HepG2 (cell line): ENCODE results near the gene RBM12. TPM values are rescaled to one million over a fixed set of nuclear protein-coding genes. Genes with fewer than 3 reads are reported as not detected.

Source experiments
- CBX1 ChIP-seq: IDR thresholded peaks from one replicate; pipeline ENCODE4 v1.6.1; 2016; ENCODE audit warnings: antibody characterized with exemption, low read depth
- CCDC6 ChIP-seq: sonication (generic); formaldehyde crosslinking; IDR thresholded peaks from 2 replicates; pipeline ENCODE4 v1.8.1; 2022; ENCODE audit warnings: mild to moderate bottlenecking, missing genetic modification reagents, moderate library complexity
- CEBPG ChIP-seq: IDR thresholded peaks from 2 replicates; pipeline ENCODE4 v1.6.1; 2016
- EEA1 ChIP-seq: sonication (generic); formaldehyde crosslinking; IDR thresholded peaks from 2 replicates; pipeline ENCODE4 v1.5.1; 2020; ENCODE audit warnings: mild to moderate bottlenecking, missing genetic modification reagents, borderline replicate concordance
- JDP2 ChIP-seq: sonication (generic); formaldehyde crosslinking; IDR thresholded peaks from 2 replicates; pipeline ENCODE4 v1.8.1; 2022; ENCODE audit warnings: missing genetic modification reagents, borderline replicate concordance
- KDM2A ChIP-seq: sonication (generic); formaldehyde crosslinking; IDR thresholded peaks from 2 replicates; pipeline ENCODE4 v1.4.0; 2020; ENCODE audit warnings: low read depth, missing genetic modification reagents, borderline replicate concordance
- KLF13 ChIP-seq: sonication (generic); formaldehyde crosslinking; IDR thresholded peaks from 2 replicates; pipeline ENCODE4 v1.4.0; 2020; ENCODE audit warnings: mild to moderate bottlenecking, missing genetic modification reagents
- MAZ ChIP-seq, 2 experiments: sonication (generic) in 1 of 2; formaldehyde crosslinking in 1 of 2; IDR thresholded peaks; 2 replicates each; pipeline versions ENCODE4 v1.5.0 to v1.6.1; 2012 to 2020; ENCODE audit warnings: low read depth in 2 of 2, mild to moderate bottlenecking in 2 of 2, borderline replicate concordance in 1 of 2, improper control_type of control experiment in 1 of 2, low read length in 1 of 2, missing genetic modification reagents in 1 of 2, moderate library complexity in 1 of 2
- MTF1 ChIP-seq: sonication (generic); formaldehyde crosslinking; IDR thresholded peaks from 2 replicates; pipeline ENCODE4 v1.5.0; 2020; ENCODE audit warnings: missing genetic modification reagents
- SIN3A ChIP-seq: IDR thresholded peaks from 2 replicates; pipeline ENCODE4 v1.6.1; 2011; ENCODE audit warnings: low read depth, mild to moderate bottlenecking, control low read depth, low read length, borderline replicate concordance
- SMAD3 ChIP-seq: sonication (generic); formaldehyde crosslinking; IDR thresholded peaks from 2 replicates; pipeline ENCODE4 v1.4.0; 2020; ENCODE audit warnings: missing genetic modification reagents
- SYNCRIP ChIP-seq: fragments of 200-400 bp; formaldehyde crosslinking; IDR thresholded peaks from 2 replicates; pipeline ENCODE4 v1.6.1; 2018; ENCODE audit warnings: mild to moderate bottlenecking, low read depth, low read length; ENCODE audit not compliant: insufficient read depth
- ZBTB3 ChIP-seq: sonication (generic); formaldehyde crosslinking; IDR thresholded peaks from 2 replicates; pipeline ENCODE4 v1.4.0; 2020; ENCODE audit warnings: low read depth, mild to moderate bottlenecking, moderate library complexity, missing genetic modification reagents, borderline replicate concordance
- ZC3H4 ChIP-seq: sonication (generic); formaldehyde crosslinking; IDR thresholded peaks from 2 replicates; pipeline ENCODE4 v1.4.0; 2020; ENCODE audit warnings: missing genetic modification reagents, borderline replicate concordance
- ZNF317 ChIP-seq: sonication (generic); formaldehyde crosslinking; IDR thresholded peaks from 2 replicates; pipeline ENCODE4 v1.5.0; 2020; ENCODE audit warnings: mild to moderate bottlenecking, missing genetic modification reagents
- ZNF33B ChIP-seq: sonication (generic); formaldehyde crosslinking; IDR thresholded peaks from 2 replicates; pipeline ENCODE4 v1.5.1; 2020; ENCODE audit warnings: mild to moderate bottlenecking, missing genetic modification reagents
- ZNF549 ChIP-seq: sonication (generic); formaldehyde crosslinking; IDR thresholded peaks from 2 replicates; pipeline ENCODE4 v1.5.0; 2020; ENCODE audit warnings: missing genetic modification reagents
- ZNF747 ChIP-seq: sonication (generic); formaldehyde crosslinking; IDR thresholded peaks from 2 replicates; pipeline ENCODE4 v1.8.1; 2023; ENCODE audit warnings: missing genetic modification reagents, mild to moderate bottlenecking, borderline replicate concordance
- ZSCAN30 ChIP-seq: sonication (generic); formaldehyde crosslinking; IDR thresholded peaks from 2 replicates; pipeline ENCODE4 v1.5.0; 2020; ENCODE audit warnings: mild to moderate bottlenecking, missing genetic modification reagents
- polyA plus RNA-seq, 8 experiments: library from polyadenylated mRNA; depleted of rRNA in 3 of 8; stranded (reverse) in 7 of 8; unstranded in 1 of 8; fragments of >200 nt; fragmentation: Illumina TruSeq in 4 of 8; extraction: Trizol in 4 of 8; gene quantifications; 2 replicates each; pipeline versions ENCODE4 v1.2.1 to v1.2.3, GENCODE V29; 2011 to 2016; ENCODE audit warnings: low read depth in 4 of 8, missing spikeins in 1 of 8, mixed read lengths in 1 of 8; ENCODE audit not compliant: insufficient read depth in 1 of 8
- total RNA-seq, 5 experiments: library from RNA; depleted of rRNA; stranded (reverse); fragments of >200 nt; fragmentation: Illumina TruSeq; extraction: Trizol; gene quantifications; 2 replicates each; pipeline ENCODE4 v1.2.3, GENCODE V29; 2016; ENCODE audit warnings: low read depth in 1 of 5
- TF ChIP-seq, protein P1 (sequence below): sonication (generic); formaldehyde crosslinking; IDR thresholded peaks from 2 replicates; pipeline ENCODE4 v1.8.0; 2022; ENCODE audit warnings: missing genetic modification reagents, mild to moderate bottlenecking, moderate library complexity, borderline replicate concordance
- TF ChIP-seq, protein P2 (sequence below): sonication (generic); formaldehyde crosslinking; IDR thresholded peaks from 2 replicates; pipeline ENCODE4 v1.5.1; 2020; ENCODE audit warnings: missing genetic modification reagents, mild to moderate bottlenecking, borderline replicate concordance
- TF ChIP-seq, protein P3 (sequence below): sonication (generic); formaldehyde crosslinking; IDR thresholded peaks from 2 replicates; pipeline ENCODE4 v1.4.0; 2020; ENCODE audit warnings: mild to moderate bottlenecking, missing genetic modification reagents
- TF ChIP-seq, protein P4 (sequence below): fragments of 450-650 bp; IDR thresholded peaks from 2 replicates; pipeline ENCODE4 v1.6.1; 2016
- TF ChIP-seq, protein P5 (sequence below): sonication (generic); formaldehyde crosslinking; IDR thresholded peaks from 2 replicates; pipeline ENCODE4 v1.8.0; 2022; ENCODE audit warnings: low read depth, missing genetic modification reagents

Gene RBM12
- total and polyA plus RNA-seq, 2 of the 13 experiments (the other 11 are each of a cell fraction or from before 2014, with no cell fraction given): 97.9 to 104 TPM

DNA sequence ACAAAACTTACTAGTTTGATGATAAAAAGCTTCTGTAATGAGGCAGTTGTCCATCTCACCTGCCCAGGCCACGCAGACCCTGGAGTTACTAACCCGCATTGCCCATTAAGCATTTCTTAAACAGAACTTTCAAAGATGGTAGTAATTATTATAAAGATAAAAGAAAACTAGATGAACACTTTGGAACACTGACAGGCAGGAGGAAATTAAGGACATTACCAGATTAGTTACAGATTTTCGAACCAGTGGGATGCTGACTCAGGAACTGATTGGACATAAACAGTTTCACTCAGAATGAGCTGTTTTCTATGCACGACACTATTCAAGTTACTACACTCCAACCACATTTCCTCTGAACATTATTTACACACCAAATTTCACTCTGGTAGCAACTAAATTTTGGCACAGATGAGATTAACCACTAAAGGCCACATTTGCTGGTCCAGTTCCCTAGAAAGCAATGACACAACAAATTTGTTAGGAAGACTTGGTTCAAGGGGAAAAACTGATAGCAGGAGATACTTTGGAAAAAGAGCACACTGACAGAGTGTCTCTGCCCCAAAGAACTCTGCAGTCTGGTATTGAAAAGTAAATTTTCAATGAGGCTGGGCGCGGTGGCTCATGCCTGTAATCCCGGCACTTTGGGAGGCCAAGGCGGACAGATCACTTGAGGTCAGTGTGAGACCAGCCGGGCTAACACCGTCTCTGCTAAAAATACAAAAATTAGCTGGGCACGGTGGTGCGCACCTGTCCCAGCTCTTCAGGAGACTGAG lies 37.5 kb upstream of the RBM12 start (continued):
- no peak for TF ChIP-seq SYNCRIP
- TF ChIP-seq, protein P1, sequence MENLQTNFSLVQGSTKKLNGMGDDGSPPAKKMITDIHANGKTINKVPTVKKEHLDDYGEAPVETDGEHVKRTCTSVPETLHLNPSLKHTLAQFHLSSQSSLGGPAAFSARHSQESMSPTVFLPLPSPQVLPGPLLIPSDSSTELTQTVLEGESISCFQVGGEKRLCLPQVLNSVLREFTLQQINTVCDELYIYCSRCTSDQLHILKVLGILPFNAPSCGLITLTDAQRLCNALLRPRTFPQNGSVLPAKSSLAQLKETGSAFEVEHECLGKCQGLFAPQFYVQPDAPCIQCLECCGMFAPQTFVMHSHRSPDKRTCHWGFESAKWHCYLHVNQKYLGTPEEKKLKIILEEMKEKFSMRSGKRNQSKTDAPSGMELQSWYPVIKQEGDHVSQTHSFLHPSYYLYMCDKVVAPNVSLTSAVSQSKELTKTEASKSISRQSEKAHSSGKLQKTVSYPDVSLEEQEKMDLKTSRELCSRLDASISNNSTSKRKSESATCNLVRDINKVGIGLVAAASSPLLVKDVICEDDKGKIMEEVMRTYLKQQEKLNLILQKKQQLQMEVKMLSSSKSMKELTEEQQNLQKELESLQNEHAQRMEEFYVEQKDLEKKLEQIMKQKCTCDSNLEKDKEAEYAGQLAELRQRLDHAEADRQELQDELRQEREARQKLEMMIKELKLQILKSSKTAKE (CRISPR knock-in tag): no peak
- TF ChIP-seq ZNF317 (CRISPR knock-in tag): no peak
- TF ChIP-seq CBX1: no peak
- no peak for TF ChIP-seq ZNF549
- no peak for TF ChIP-seq ZSCAN30
- TF ChIP-seq, protein P2, sequence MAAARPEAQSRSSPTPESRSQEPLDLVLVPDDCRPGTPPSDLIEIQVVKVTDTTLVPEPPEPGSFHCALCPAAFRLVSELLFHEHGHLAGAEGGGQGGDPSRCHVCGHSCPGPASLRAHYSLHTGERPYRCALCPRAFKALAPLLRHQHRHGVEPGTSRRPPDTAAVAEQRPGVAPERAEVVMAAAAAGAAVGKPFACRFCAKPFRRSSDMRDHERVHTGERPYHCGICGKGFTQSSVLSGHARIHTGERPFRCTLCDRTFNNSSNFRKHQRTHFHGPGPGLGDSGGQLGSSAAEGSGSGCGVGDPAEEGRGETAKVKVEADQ: no peak
- no peak for TF ChIP-seq ZNF747 (CRISPR knock-in tag)
- TF ChIP-seq ZC3H4 (CRISPR knock-in tag): peak; percentile 93; the same call in 1 of the 2 replicates
- TF ChIP-seq CEBPG (CRISPR knock-in tag): no peak
- 0 out of 2 replicates have a peak, but pooled peaks have one; percentile 34 for TF ChIP-seq SIN3A
- TF ChIP-seq MTF1 (CRISPR knock-in tag): no peak
- TF ChIP-seq EEA1 (CRISPR knock-in tag): no peak
- TF ChIP-seq MAZ (IDR thresholded peaks at IDR 0.05; ENCODE audit: borderline replicate concordance, low read depth, low read length): no peak
- no peak for TF ChIP-seq MAZ (CRISPR knock-in tag; IDR thresholded peaks at IDR 0.05; ENCODE audit: low read depth)
- no peak for TF ChIP-seq KLF13 (CRISPR knock-in tag)
- TF ChIP-seq, protein P3, sequence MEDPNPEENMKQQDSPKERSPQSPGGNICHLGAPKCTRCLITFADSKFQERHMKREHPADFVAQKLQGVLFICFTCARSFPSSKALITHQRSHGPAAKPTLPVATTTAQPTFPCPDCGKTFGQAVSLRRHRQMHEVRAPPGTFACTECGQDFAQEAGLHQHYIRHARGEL (CRISPR knock-in tag): no peak
- TF ChIP-seq, protein P4, sequence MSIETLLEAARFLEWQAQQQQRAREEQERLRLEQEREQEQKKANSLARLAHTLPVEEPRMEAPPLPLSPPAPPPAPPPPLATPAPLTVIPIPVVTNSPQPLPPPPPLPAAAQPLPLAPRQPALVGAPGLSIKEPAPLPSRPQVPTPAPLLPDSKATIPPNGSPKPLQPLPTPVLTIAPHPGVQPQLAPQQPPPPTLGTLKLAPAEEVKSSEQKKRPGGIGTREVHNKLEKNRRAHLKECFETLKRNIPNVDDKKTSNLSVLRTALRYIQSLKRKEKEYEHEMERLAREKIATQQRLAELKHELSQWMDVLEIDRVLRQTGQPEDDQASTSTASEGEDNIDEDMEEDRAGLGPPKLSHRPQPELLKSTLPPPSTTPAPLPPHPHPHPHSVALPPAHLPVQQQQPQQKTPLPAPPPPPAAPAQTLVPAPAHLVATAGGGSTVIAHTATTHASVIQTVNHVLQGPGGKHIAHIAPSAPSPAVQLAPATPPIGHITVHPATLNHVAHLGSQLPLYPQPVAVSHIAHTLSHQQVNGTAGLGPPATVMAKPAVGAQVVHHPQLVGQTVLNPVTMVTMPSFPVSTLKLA: no peak
- TF ChIP-seq JDP2 (CRISPR knock-in tag): no peak
- TF ChIP-seq, protein P5, sequence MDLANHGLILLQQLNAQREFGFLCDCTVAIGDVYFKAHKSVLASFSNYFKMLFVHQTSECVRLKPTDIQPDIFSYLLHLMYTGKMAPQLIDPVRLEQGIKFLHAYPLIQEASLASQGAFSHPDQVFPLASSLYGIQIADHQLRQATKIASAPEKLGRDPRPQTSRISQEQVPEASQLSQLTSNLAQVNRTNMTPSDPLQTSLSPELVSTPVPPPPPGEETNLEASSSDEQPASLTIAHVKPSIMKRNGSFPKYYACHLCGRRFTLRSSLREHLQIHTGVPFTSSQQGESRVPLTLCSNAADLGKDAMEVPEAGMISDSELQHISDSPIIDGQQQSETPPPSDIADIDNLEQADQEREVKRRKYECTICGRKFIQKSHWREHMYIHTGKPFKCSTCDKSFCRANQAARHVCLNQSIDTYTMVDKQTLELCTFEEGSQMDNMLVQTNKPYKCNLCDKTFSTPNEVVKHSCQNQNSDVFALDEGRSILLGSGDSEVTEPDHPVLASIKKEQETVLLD (CRISPR knock-in tag): no peak
- TF ChIP-seq ZNF33B (CRISPR knock-in tag): no peak
- TF ChIP-seq ZBTB3 (CRISPR knock-in tag): no peak
- TF ChIP-seq CCDC6 (CRISPR knock-in tag): peak; percentile 88
- peak; percentile 45; the same call in 1 of the 2 replicates for TF ChIP-seq SMAD3 (CRISPR knock-in tag)
- peak; percentile 77 for TF ChIP-seq KDM2A
